Activated CD4-positive, alpha-beta T cell treated with anti-CD3 and anti-CD28 coated beads, Interleukin-2, amount 50 U/mL, for 48 hours (primary cell): ENCODE data around the gene FRY.

ENCODE experiments used
- DNase-seq, 2 experiments: peaks; one replicate each; pipeline ENCODE4 v3.0.0-alpha.2; 2020

Gene FRY

GRCh38 chr13:32316028-32316339, 284.4 kb downstream of the FRY start:
- no peak for DNase-seq

DNA sequence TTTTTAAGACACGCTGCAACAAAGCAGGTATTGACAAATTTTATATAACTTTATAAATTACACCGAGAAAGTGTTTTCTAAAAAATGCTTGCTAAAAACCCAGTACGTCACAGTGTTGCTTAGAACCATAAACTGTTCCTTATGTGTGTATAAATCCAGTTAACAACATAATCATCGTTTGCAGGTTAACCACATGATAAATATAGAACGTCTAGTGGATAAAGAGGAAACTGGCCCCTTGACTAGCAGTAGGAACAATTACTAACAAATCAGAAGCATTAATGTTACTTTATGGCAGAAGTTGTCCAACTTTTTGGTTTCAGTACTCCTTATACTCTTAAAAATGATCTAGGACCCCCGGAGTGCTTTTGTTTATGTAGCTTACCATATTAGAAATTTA, 284.9 kb downstream of the FRY start:
- DNase-seq = no peak

DNA sequence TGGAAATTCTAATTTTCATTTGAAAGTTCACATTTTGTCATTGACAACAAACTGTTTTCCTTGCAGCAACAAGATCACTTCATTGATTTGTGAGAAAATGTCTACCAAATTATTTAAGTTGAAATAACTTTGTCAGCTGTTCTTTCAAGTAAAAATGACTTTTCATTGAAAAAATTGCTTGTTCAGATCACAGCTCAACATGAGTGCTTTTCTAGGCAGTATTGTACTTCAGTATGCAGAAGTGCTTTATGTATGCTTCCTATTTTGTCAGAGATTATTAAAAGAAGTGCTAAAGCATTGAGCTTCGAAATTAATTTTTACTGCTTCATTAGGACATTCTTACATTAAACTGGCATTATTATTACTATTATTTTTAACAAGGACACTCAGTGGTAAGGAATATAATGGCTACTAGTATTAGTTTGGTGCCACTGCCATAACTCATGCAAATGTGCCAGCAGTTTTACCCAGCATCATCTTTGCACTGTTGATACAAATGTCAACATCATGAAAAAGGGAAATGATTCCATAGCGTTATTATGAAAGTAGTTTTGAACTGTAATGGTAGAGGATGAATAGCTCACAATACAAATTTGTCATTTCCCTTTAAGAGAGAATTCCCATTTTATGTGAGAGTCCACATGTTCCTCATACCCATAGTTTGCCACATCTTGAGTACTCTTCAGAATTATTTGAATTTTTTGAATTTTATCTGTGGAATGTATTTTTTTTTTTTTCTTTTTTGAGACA, 286.3 kb downstream of the FRY start:
- DNase-seq = no peak

DNA sequence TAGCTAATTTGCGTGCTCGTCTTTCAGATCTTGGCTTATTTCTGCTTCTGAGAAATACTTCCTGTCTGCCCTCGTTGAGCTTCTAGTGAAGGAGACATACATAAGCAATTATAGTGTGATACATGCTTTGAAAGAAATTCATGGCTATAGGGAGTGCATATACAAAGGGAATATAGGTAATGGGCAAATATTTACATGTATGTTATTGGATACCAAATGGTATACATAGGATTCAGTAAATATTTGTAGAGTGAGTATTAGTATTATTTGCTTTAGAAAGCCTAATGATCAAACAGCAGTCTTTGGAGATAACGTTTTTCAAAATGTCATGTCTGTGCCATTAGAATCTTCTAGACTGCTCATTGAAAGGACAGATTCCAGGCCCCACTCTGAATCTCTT, 289.0 kb downstream of the FRY start:
- no peak for DNase-seq

- no peak for DNase-seq
These were observed 292.3 kb downstream of the FRY start for GRCh38 chr13:32323912-32324311.

DNA sequence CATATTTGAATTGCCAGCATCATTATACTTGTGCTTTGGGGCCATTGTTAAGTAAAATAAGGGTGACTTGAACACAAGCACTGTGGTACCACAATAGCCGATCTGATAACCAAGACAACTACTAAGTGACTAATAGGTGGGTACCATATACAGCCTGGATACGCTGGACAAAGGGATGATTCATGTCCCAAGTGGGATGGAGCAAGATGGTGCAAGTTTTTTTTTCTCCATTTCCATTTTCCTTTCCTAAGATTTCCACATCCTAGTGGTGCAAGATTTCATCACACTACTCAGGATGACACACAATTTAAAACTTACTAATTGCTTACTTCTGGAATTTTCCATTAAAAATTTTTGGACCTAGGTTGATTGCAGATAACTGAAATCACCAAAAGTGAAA, 298.9 kb downstream of the FRY start:
- DNase-seq = no peak

- DNase-seq = no peak
These were observed 303.1 kb downstream of the FRY start for GRCh38 chr13:32334671-32335070.

DNA sequence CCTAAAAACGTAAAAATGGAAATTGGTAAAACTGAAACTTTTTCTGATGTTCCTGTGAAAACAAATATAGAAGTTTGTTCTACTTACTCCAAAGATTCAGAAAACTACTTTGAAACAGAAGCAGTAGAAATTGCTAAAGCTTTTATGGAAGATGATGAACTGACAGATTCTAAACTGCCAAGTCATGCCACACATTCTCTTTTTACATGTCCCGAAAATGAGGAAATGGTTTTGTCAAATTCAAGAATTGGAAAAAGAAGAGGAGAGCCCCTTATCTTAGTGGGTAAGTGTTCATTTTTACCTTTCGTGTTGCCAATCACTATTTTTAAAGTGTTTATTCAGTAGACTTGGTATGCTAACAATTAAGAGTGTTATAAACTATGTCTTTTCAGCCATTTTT, 309.3 kb downstream of the FRY start:
- DNase-seq = no peak

GRCh38 chr13:32347651-32348050, 316.1 kb downstream of the FRY start:
- DNase-seq = no peak
